OCI-LY7 (cell line): ENCODE results near the gene SACS. TPM values are rescaled to one million over a fixed set of nuclear protein-coding genes. Genes with fewer than 3 reads are reported as not detected.

Experiments used
- BruUV-seq: library from RNA; stranded (reverse); fragments of 400-500 nt; replicated peaks from 2 replicates; lab custom pipeline; 2021; lab: Mats Ljungman, UMichigan
- CTCF ChIA-PET: fragments of 300-600 bp; sonication (Branson Sonifier 250); formaldehyde crosslinking; loops from one replicate; lab custom pipeline; 2022; ENCODE audit warnings: antibody characterized with exemption; ENCODE audit not compliant: unreplicated experiment; lab: Charles Lee
- POLR2A ChIA-PET: fragments of 300-600 bp; sonication (Branson Sonifier 250); formaldehyde crosslinking; loops from one replicate; lab custom pipeline; 2022; ENCODE audit warnings: antibody characterized with exemption; lab: Charles Lee
- DNase-seq: peaks from one replicate; pipeline ENCODE4 v3.0.0-alpha.2; 2015; ENCODE audit warnings: low spot score
- H2AFZ ChIP-seq: fragments of 200-600 bp; sonication (generic), shearing (Covaris generic); 2 replicates; pipeline ENCODE4 v1.6.1; 2014; ENCODE audit warnings: mild to moderate bottlenecking, antibody characterized with exemption, low read length, moderate library complexity
- H3K27ac ChIP-seq: fragments of 200-600 bp; sonication (generic); 2 replicates; pipeline ENCODE4 v1.5.1; 2014; ENCODE audit warnings: mixed run types, low read depth, mild to moderate bottlenecking, moderate library complexity, low read length, inconsistent platforms; ENCODE audit not compliant: poor library complexity, severe bottlenecking
- H3K36me3 ChIP-seq: fragments of 200-600 bp; sonication (generic); 2 replicates; pipeline ENCODE4 v1.6.1; 2014; ENCODE audit warnings: mild to moderate bottlenecking, antibody characterized with exemption, low read length, moderate library complexity, mixed read lengths; ENCODE audit not compliant: insufficient read depth
- H3K4me1 ChIP-seq: fragments of 200-600 bp; sonication (generic); 2 replicates; pipeline ENCODE4 v1.5.1; 2014; ENCODE audit warnings: mild to moderate bottlenecking, low read length; ENCODE audit not compliant: insufficient read depth, poor library complexity, severe bottlenecking
- H3K4me2 ChIP-seq: fragments of 200-600 bp; sonication (generic); 2 replicates; pipeline ENCODE4 v1.6.1; 2014; ENCODE audit warnings: mild to moderate bottlenecking, low read length
- H3K4me3 ChIP-seq: fragments of 200-600 bp; sonication (generic); 2 replicates; pipeline ENCODE4 v1.5.1; 2014; ENCODE audit warnings: mild to moderate bottlenecking, low read depth, low read length; ENCODE audit not compliant: poor library complexity, severe bottlenecking
- H3K79me2 ChIP-seq: fragments of 200-600 bp; sonication (generic); 2 replicates; pipeline ENCODE4 v1.6.1; 2016; ENCODE audit warnings: low read depth, mild to moderate bottlenecking, low read length, moderate library complexity, mixed read lengths; ENCODE audit not compliant: insufficient read depth
- H3K9me2 ChIP-seq: fragments of 200-600 bp; sonication (generic); 2 replicates; pipeline ENCODE4 v1.6.1; 2016; ENCODE audit warnings: mild to moderate bottlenecking, low read length, mixed read lengths; ENCODE audit not compliant: insufficient read depth
- H3K9me3 ChIP-seq: fragments of 200-600 bp; sonication (generic); 2 replicates; pipeline ENCODE4 v1.6.1; 2014; ENCODE audit warnings: mild to moderate bottlenecking, mixed run types, low read length, mixed read lengths
- H4K20me1 ChIP-seq: fragments of 200-600 bp; sonication (generic); 2 replicates; pipeline ENCODE4 v1.6.1; 2014; ENCODE audit warnings: mild to moderate bottlenecking, antibody characterized with exemption, low read length, moderate library complexity, mixed read lengths; ENCODE audit not compliant: insufficient read depth
- EZH2phosphoT487 ChIP-seq: fragments of 200-600 bp; sonication (generic); IDR thresholded peaks from 2 replicates; pipeline ENCODE4 v1.6.1; 2018; ENCODE audit warnings: low read depth, borderline replicate concordance, mild to moderate bottlenecking, mixed run types, antibody characterized with exemption, low read length, moderate library complexity, mixed read lengths
- intact Hi-C: fragments of 100-400 bp; cut with micrococcal nuclease; formaldehyde crosslinking; loops from one replicate; pipeline ENCODE4 v1.10.0; 2022; ENCODE audit not compliant: unreplicated experiment
- total RNA-seq, 2 experiments: library from RNA; depleted of rRNA in 1 of 2; stranded (reverse); fragments of >200 nt in 1 of 2; shearing (Covaris generic) in 1 of 2; gene quantifications; 2 replicates each; pipeline ENCODE4 v1.2.3, GENCODE V29; 2014 to 2022
- TF ChIP-seq, protein P1 (sequence below): fragments of 200-600 bp; sonication (generic); conservative IDR thresholded peaks from 2 replicates; pipeline ENCODE4 v1.5.1; 2014; ENCODE audit warnings: mild to moderate bottlenecking, antibody characterized with exemption, low read length, moderate library complexity, mixed read lengths

The SACS gene
- total RNA-seq, 2 experiments from 2014 or later = 9.8 to 22.6 TPM

DNA sequence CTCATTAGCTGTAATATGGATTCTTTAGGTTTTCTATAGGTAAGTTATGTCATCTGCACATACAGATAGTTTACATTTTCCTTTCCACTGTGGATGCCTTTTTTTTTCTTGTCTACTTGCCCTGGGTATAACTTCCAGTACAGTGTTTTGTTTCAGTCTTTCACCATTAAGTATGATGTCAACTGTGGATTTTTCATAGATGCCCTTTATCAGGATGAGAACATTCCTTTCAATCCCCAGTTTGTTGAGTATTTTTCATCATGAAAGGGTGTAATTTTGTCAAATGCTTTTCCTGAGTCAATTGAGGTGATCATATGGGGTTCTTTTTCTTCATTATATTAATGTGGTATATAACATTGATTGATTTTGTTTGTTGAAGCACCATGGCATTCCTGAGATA lies 43.6 kb upstream of the SACS start:
- BruUV-seq = no TSS peak
- H3K9me2 ChIP-seq = no peaks in the 10 kb centered on the region
- no peak overlapping the region for H3K27ac ChIP-seq
- ChIA-PET POLR2A (no interaction called here), CTCF (no interaction called here)
- H3K9me3 ChIP-seq = no peaks in the 10 kb centered on the region
- no peaks in the 10 kb centered on the region for H4K20me1 ChIP-seq
- no peaks in the 10 kb centered on the region for H3K4me1 ChIP-seq
- no peak overlapping the region for H3K4me2 ChIP-seq
- H2AFZ ChIP-seq = no peak overlapping the region
- no peaks in the 10 kb centered on the region for H3K79me2 ChIP-seq
- intact Hi-C loops = loop anchor here (10.0 kb wide), 1 partner anchor 58 kb away; no protein-coding TSS in a partner anchor
- H3K4me3 ChIP-seq = no peak overlapping the region
- TF ChIP-seq EZH2phosphoT487 = no peak
- no peaks in the 10 kb centered on the region for H3K36me3 ChIP-seq
- DNase-seq = no peak

DNA sequence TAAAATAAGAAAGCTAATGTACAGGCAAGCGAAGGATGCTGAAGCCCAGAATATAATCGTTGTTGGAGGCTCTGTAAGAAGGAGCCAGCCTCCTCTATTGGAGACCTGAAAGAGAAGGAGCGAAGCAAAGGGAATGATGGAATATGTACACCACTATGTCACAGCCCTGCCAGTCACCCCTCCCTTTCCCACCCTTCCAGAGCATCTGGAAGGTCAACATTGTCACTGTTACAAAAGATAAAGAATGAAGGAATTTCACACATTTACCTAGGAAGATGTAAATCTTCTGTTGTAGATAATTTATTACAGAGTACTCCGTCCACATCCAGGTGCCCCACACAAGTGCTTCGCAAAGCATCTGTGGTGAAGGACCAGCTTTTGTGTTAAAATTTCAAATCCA lies 39.7 kb upstream of the SACS start:
- H3K4me3 ChIP-seq = no peak overlapping the region
- H4K20me1 ChIP-seq = no peaks in the 10 kb centered on the region
- H3K79me2 ChIP-seq = no peaks in the 10 kb centered on the region
- TF ChIP-seq, protein P1, sequence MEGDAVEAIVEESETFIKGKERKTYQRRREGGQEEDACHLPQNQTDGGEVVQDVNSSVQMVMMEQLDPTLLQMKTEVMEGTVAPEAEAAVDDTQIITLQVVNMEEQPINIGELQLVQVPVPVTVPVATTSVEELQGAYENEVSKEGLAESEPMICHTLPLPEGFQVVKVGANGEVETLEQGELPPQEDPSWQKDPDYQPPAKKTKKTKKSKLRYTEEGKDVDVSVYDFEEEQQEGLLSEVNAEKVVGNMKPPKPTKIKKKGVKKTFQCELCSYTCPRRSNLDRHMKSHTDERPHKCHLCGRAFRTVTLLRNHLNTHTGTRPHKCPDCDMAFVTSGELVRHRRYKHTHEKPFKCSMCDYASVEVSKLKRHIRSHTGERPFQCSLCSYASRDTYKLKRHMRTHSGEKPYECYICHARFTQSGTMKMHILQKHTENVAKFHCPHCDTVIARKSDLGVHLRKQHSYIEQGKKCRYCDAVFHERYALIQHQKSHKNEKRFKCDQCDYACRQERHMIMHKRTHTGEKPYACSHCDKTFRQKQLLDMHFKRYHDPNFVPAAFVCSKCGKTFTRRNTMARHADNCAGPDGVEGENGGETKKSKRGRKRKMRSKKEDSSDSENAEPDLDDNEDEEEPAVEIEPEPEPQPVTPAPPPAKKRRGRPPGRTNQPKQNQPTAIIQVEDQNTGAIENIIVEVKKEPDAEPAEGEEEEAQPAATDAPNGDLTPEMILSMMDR = no peak
- no peak for TF ChIP-seq EZH2phosphoT487
- no peaks in the 10 kb centered on the region for H3K4me1 ChIP-seq
- H3K27ac ChIP-seq = no peak overlapping the region
- POLR2A ChIA-PET = no interaction called here
- no peak overlapping the region for H2AFZ ChIP-seq
- no peak overlapping the region for H3K4me2 ChIP-seq
- intact Hi-C loops = loop anchor here (10.0 kb wide), 1 partner anchor 62 kb away; no protein-coding TSS in a partner anchor
- H3K36me3 ChIP-seq = no peaks in the 10 kb centered on the region
- CTCF ChIA-PET = no interaction called here
- no peak for DNase-seq
- H3K9me3 ChIP-seq = no peaks in the 10 kb centered on the region
- no TSS peak for BruUV-seq
- no peaks in the 10 kb centered on the region for H3K9me2 ChIP-seq

DNA sequence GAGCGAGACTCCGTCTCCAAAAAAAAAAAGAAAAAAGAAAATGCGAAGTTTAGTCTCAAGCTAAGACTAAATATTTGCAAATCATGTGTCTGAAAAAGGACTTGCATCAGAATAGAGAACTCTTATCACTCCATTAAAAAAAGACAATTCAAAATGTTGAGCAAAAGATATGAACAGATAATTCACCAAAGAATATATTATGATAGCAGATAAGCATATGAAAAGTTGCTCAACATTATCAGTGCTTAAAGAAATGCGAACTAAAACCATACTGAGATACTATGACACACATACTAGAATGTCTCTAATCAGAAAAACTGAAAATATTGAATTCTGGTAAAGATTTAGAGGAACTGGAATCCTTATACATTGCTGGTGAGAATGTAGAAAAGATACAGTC lies 38.7 kb upstream of the SACS start:
- BruUV-seq = no TSS peak
- no peaks in the 10 kb centered on the region for H4K20me1 ChIP-seq
- ChIA-PET CTCF (no interaction called here), POLR2A (no interaction called here)
- H3K9me2 ChIP-seq = no peaks in the 10 kb centered on the region
- H3K27ac ChIP-seq = no peak overlapping the region
- no peak overlapping the region for H2AFZ ChIP-seq
- intact Hi-C loops = loop anchor here (10.0 kb wide), 1 partner anchor 63 kb away; no protein-coding TSS in a partner anchor
- TF ChIP-seq, protein P1 = no peak
- TF ChIP-seq EZH2phosphoT487 = no peak
- no peak overlapping the region for H3K4me2 ChIP-seq
- no peak overlapping the region for H3K4me3 ChIP-seq
- no peaks in the 10 kb centered on the region for H3K36me3 ChIP-seq
- DNase-seq = no peak
- H3K79me2 ChIP-seq = no peaks in the 10 kb centered on the region
- H3K4me1 ChIP-seq = no peaks in the 10 kb centered on the region
- H3K9me3 ChIP-seq = no peaks in the 10 kb centered on the region
